Aorta (tissue), 5 donors: ENCODE data around the gene GALNT18. TPM values are rescaled to one million over a fixed set of nuclear protein-coding genes. Genes with fewer than 3 reads are reported as not detected.

ENCODE experiments used
- ATAC-seq: fragments of 200-7000 bp; cut with Tn5 transposase; one replicate; pipeline ENCODE4 v1.9.1; 2022; ENCODE audit warnings: moderate library complexity; ENCODE audit not compliant: low FRiP score
- DNase-seq, 2 donors: peaks; one replicate each; pipeline ENCODE4 v3.0.0-alpha.2; 2020
- H3K27ac ChIP-seq, 2 donors: one replicate each; pipeline ENCODE4 v1.5.1; 2013; ENCODE audit warnings: low read length in 2 of 2, mild to moderate bottlenecking in 2 of 2, moderate library complexity in 2 of 2, control low read depth in 1 of 2, inconsistent platforms in 1 of 2, low read depth in 1 of 2
- H3K27me3 ChIP-seq, 2 donors: one replicate each; pipeline ENCODE4 v1.6.1; 2013; ENCODE audit warnings: control low read depth in 1 of 2, low read length in 1 of 2, mild to moderate bottlenecking in 1 of 2, moderate library complexity in 1 of 2; ENCODE audit not compliant: insufficient read depth in 2 of 2, control insufficient read depth in 1 of 2
- H3K36me3 ChIP-seq, 2 donors: one replicate each; pipeline ENCODE4 v1.6.1; 2013; ENCODE audit warnings: control low read depth in 1 of 2, low read length in 1 of 2, mild to moderate bottlenecking in 1 of 2; ENCODE audit not compliant: insufficient read depth in 2 of 2, control insufficient read depth in 1 of 2
- H3K4me1 ChIP-seq, 2 donors: one replicate each; pipeline ENCODE4 v1.6.1; 2013; ENCODE audit warnings: low read length in 2 of 2, control low read depth in 1 of 2, mild to moderate bottlenecking in 1 of 2, moderate library complexity in 1 of 2; ENCODE audit not compliant: insufficient read depth in 2 of 2, control insufficient read depth in 1 of 2
- H3K4me3 ChIP-seq, 2 donors: one replicate each; pipeline ENCODE4 v1.5.1; 2013; ENCODE audit warnings: low read length in 2 of 2, control low read depth in 1 of 2, mild to moderate bottlenecking in 1 of 2
- H3K9me3 ChIP-seq: one replicate; pipeline ENCODE4 v1.6.1; 2013; ENCODE audit warnings: mild to moderate bottlenecking, low read length; ENCODE audit not compliant: control insufficient read depth
- WGBS, 2 donors: extraction: QIAGEN DNeasy Blood & Tissue Kit; methylation state at CpG; one replicate each; pipeline ENCODE4 v1.1.7; 2013; 5-methylcytosine and 5-hydroxymethylcytosine counted together
- intact Hi-C, 2 donors: fragments of 100-400 bp; cut with DNase I; formaldehyde crosslinking; loops; one replicate each; pipeline versions ENCODE4 v1.14.2 to v1.15.0; 2022
- polyA plus RNA-seq, 2 donors: library from polyadenylated mRNA; stranded (reverse); fragments of 200-250 nt; gene quantifications; one replicate each; pipeline ENCODE4 v1.2.3, GENCODE V29; 2013
- total RNA-seq, 2 donors: library from RNA; stranded (reverse); fragmentation: NEBNext Ultra II Directional; extraction: Animal tissue kit (Norgen Biotek cat#: 25700); gene quantifications; one replicate each; pipeline ENCODE4 v1.2.1, GENCODE V29; 2021
- donor health status: healthy with polysubstance abuse.
- donor health status: Bipolar disorder and iron deficiency.
- donor health status: DM: no; HTN: no; CAD: no.
- donor health status: DM: no; HTN: no; CAD: no.
- donor health status: DM: yes; HTN: yes; CAD: no.

The GALNT18 gene
- total and polyA plus RNA-seq, 4 donors = 5.3 to 60.6 (median 21.4) TPM

DNA sequence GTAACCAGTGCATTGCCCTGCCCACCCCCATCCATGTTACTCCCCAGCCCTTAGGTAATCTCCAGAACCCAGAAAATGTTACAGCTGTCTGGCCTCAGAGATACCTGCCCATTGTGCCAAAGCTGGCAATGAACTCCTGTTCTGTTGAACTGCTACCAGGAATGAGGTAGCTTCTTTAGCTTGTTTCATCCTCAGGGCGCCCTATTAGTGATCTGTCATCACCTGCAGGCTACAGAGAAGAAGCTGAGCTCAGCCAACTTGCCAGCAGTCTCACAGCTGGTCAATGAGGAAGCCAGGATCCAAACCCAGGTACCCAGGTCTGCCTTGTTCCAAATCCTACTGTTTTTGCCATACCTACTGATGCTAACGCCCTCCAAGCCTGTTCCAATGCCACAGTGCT, 88.7 kb downstream of the GALNT18 start:
- Histone ChIP-seq H3K9me3 (no peaks in the 10 kb centered on the region), H3K36me3 (no peaks in the 10 kb centered on the region), H3K27me3 (no peaks in the 10 kb centered on the region), H3K4me3 (no peak overlapping the region), H3K27ac (no peak overlapping the region), H3K4me1 (peaks cover 0 to 2% of the 10 kb centered on the region in 2 donors)
- DNase-seq = no peak
- ATAC-seq = no peak
- intact Hi-C loops = loop anchor here in 1 of 2 donors (10.0 kb wide), 1 partner anchor 92 kb away; the partner anchor contains the start of gene GALNT18
- WGBS, 2 donors = 79 to 92% methylated on average over 2 of the region's 2 CpGs

- Histone ChIP-seq H3K27me3 (no peaks in the 10 kb centered on the region), H3K9me3 (no peaks in the 10 kb centered on the region), H3K4me3 (no peak overlapping the region), H3K27ac (no peak overlapping the region), H3K4me1 (peaks cover 0 to 2% of the 10 kb centered on the region in 2 donors), H3K36me3 (no peaks in the 10 kb centered on the region)
- ATAC-seq (no peak), DNase-seq (no peak)
- intact Hi-C loops = loop anchor here in 1 of 2 donors (10.0 kb wide), 1 partner anchor 92 kb away; the partner anchor contains the start of gene GALNT18
- 50 to 52% methylated on average over 2 of the region's 2 CpGs for WGBS, 2 donors
These were observed 89.2 kb downstream of the GALNT18 start for GRCh38 chr11:11532574-11532973.

GRCh38 chr11:11531131-11531908, 90.5 kb downstream of the GALNT18 start:
- WGBS, 2 donors = 39 to 47% methylated on average over 11 of the region's 11 CpGs
- no peak for ATAC-seq

GRCh38 chr11:11528986-11529385, 92.8 kb downstream of the GALNT18 start:
- Histone ChIP-seq H3K27ac (no peak overlapping the region), H3K4me1 (peaks cover 2% of the 10 kb centered on the region in 2 donors), H3K36me3 (no peaks in the 10 kb centered on the region), H3K4me3 (no peak overlapping the region), H3K9me3 (no peaks in the 10 kb centered on the region), H3K27me3 (no peaks in the 10 kb centered on the region)
- 96 to 100% methylated on average over 1 of the region's 1 CpG for WGBS, 2 donors
- ATAC-seq (no peak), DNase-seq (no peak)
- intact Hi-C loops = no loop called here

More at GRCh38 chr11:11531131-11531908, 90.5 kb downstream of the GALNT18 start:
- peaks cover 0 to 2% of the 10 kb centered on the region in 2 donors for H3K4me1 ChIP-seq
- no peak overlapping the region for H3K27ac ChIP-seq
- no peaks in the 10 kb centered on the region for H3K9me3 ChIP-seq
- H3K36me3 ChIP-seq = no peaks in the 10 kb centered on the region
- DNase-seq = no peak
- intact Hi-C loops = loop anchor here in 1 of 2 donors (10.0 kb wide), 1 partner anchor 93 kb away; the partner anchor contains the start of gene GALNT18
- H3K4me3 ChIP-seq = no peak overlapping the region
- no peaks in the 10 kb centered on the region for H3K27me3 ChIP-seq

- intact Hi-C loops = no loop called here
- H3K4me1 ChIP-seq = peaks cover 0 to 2% of the 10 kb centered on the region in 2 donors
- no peaks in the 10 kb centered on the region for H3K36me3 ChIP-seq
- H3K9me3 ChIP-seq = no peaks in the 10 kb centered on the region
- H3K27ac ChIP-seq = no peak overlapping the region
- H3K4me3 ChIP-seq = no peak overlapping the region
- no peak for DNase-seq
- ATAC-seq = no peak
- 78 to 86% methylated on average over 5 of the region's 5 CpGs for whole genome bisulfite sequencing, 2 donors
- H3K27me3 ChIP-seq = no peaks in the 10 kb centered on the region
These were observed 96.5 kb downstream of the GALNT18 start for GRCh38 chr11:11525283-11525682.

DNA sequence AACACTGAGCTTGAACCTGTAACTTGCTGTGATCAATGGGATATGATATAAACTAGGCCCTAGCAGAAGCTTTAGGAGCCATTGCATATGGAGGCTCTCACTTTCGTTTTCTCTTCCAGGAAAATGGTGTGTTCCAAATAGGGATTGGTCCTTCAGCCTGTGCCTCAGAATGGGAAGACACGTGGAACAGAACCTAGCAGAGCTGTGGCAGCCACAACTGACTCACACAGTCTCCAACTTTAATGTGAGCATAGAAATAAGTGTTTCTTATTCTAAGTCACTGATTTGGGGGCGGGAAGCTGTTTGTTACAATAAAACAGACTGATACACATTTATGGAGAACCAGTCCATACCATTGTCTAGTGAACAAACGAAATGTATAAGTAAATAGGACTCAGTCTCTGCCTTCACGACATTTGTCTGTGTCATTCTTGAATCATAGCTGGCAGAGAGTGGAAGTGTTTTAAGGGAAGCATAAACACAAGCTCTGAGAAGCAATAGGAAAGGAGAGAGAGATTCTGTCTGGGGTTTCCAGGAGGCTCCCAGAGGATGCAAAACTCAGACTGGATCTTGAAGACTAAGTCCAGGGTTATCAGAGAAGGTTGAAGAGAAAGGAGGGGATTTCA, 97.3 kb downstream of the GALNT18 start:
- H3K36me3 ChIP-seq = no peaks in the 10 kb centered on the region
- no peaks in the 10 kb centered on the region for H3K9me3 ChIP-seq
- ATAC-seq (no peak), DNase-seq (no peak)
- H3K4me3 ChIP-seq = no peak overlapping the region
- no peak overlapping the region for H3K27ac ChIP-seq
- peaks cover 0 to 2% of the 10 kb centered on the region in 2 donors for H3K4me1 ChIP-seq
- H3K27me3 ChIP-seq = no peaks in the 10 kb centered on the region
- intact Hi-C loops = no loop called here
- 30 to 38% methylated on average over 5 of the region's 5 CpGs for WGBS, 2 donors

- Histone ChIP-seq H3K27ac (no peak overlapping the region), H3K36me3 (no peaks in the 10 kb centered on the region), H3K9me3 (no peaks in the 10 kb centered on the region), H3K4me3 (no peak overlapping the region), H3K27me3 (no peaks in the 10 kb centered on the region), H3K4me1 (peaks cover 0 to 2% of the 10 kb centered on the region in 2 donors)
- DNase-seq = no peak
- no peak for ATAC-seq
- intact Hi-C loops = no loop called here
- WGBS, 2 donors = 97 to 100% methylated on average over 4 of the region's 4 CpGs
These were observed 99.2 kb downstream of the GALNT18 start for GRCh38 chr11:11522591-11522990.

GRCh38 chr11:11521306-11522002, 100.4 kb downstream of the GALNT18 start:
- Histone ChIP-seq H3K27ac (no peak overlapping the region), H3K4me3 (no peak overlapping the region), H3K27me3 (no peaks in the 10 kb centered on the region), H3K9me3 (no peaks in the 10 kb centered on the region), H3K4me1 (peaks cover 0 to 2% of the 10 kb centered on the region in 2 donors), H3K36me3 (no peaks in the 10 kb centered on the region)
- WGBS, 2 donors = 74% methylated on average over 13 of the region's 13 CpGs
- ATAC-seq (no peak), DNase-seq (no peak)
- intact Hi-C loops = no loop called here
